HUES48 (cell line): ENCODE results near the gene CDC42EP1.
"Not testable (repeated sequence)": the region's sequence is repeated elsewhere in the genome, so short reads cannot be mapped to it uniquely, and the experiment has no call there.

ENCODE experiments used
- H3K27ac ChIP-seq: one replicate; pipeline ENCODE4 v1.7.0; 2013; ENCODE audit warnings: low read depth, low read length, inconsistent platforms
- H3K27me3 ChIP-seq: 2 replicates; pipeline ENCODE4 v1.6.1; 2013; ENCODE audit warnings: mild to moderate bottlenecking, low read length; ENCODE audit not compliant: control insufficient read depth, insufficient read depth
- H3K36me3 ChIP-seq: 2 replicates; pipeline ENCODE4 v1.6.1; 2013; ENCODE audit warnings: low read length; ENCODE audit not compliant: control insufficient read depth, insufficient read depth
- H3K4me1 ChIP-seq: 2 replicates; pipeline ENCODE4 v1.6.1; 2013; ENCODE audit warnings: mild to moderate bottlenecking, low read length; ENCODE audit not compliant: control insufficient read depth, insufficient read depth
- H3K4me3 ChIP-seq: 2 replicates; pipeline ENCODE4 v1.5.1; 2013; ENCODE audit warnings: mild to moderate bottlenecking, low read depth, low read length
- H3K9ac ChIP-seq: 2 replicates; pipeline ENCODE4 v1.6.1; 2013; ENCODE audit warnings: mild to moderate bottlenecking, low read depth, low read length, moderate library complexity
- H3K9me3 ChIP-seq: 2 replicates; pipeline ENCODE4 v1.6.1; 2013; ENCODE audit warnings: low read length; ENCODE audit not compliant: control insufficient read depth, insufficient read depth

CDC42EP1 gene

GRCh38 chr22:37569921-37570660, 9.8 kb downstream of the CDC42EP1 start:
- Histone ChIP-seq H3K9me3 (no peaks in the 10 kb centered on the region), H3K36me3 (no peaks in the 10 kb centered on the region), H3K27me3 (no peaks in the 10 kb centered on the region), H3K9ac (no peak overlapping the region), H3K27ac (peak overlapping the region; percentile 79), H3K4me1 (peaks cover 22% of the 10 kb centered on the region), H3K4me3 (no peak overlapping the region)

- H3K4me1 ChIP-seq, result peaks cover 22% of the 10 kb centered on the region
- H3K27me3 ChIP-seq, result no peaks in the 10 kb centered on the region
- H3K9ac ChIP-seq, result no peak overlapping the region
- H3K4me3 ChIP-seq, result no peak overlapping the region
- H3K27ac ChIP-seq, result no peak overlapping the region
- no peaks in the 10 kb centered on the region for H3K36me3 ChIP-seq
- no peaks in the 10 kb centered on the region for H3K9me3 ChIP-seq
These were observed 10.3 kb downstream of the CDC42EP1 start for GRCh38 chr22:37570661-37570976.

GRCh38 chr22:37571258-37571991, 11.1 kb downstream of the CDC42EP1 start:
- no peak overlapping the region for H3K27ac ChIP-seq
- H3K36me3 ChIP-seq, result no peaks in the 10 kb centered on the region
- H3K4me3 ChIP-seq, result no peak overlapping the region
- peaks cover 22% of the 10 kb centered on the region for H3K4me1 ChIP-seq
- H3K9ac ChIP-seq, result no peak overlapping the region
- H3K9me3 ChIP-seq, result no peaks in the 10 kb centered on the region
- no peaks in the 10 kb centered on the region for H3K27me3 ChIP-seq

- H3K27me3 ChIP-seq, result no peaks in the 10 kb centered on the region
- no peaks in the 10 kb centered on the region for H3K36me3 ChIP-seq
- H3K4me1 ChIP-seq, result peaks cover 22% of the 10 kb centered on the region
- H3K9ac ChIP-seq, result no peak overlapping the region
- no peaks in the 10 kb centered on the region for H3K9me3 ChIP-seq
- no peak overlapping the region for H3K27ac ChIP-seq
- no peak overlapping the region for H3K4me3 ChIP-seq
These were observed 11.7 kb downstream of the CDC42EP1 start for GRCh38 chr22:37571992-37572373.

GRCh38 chr22:37575490-37576003, 15.3 kb downstream of the CDC42EP1 start:
- H3K27me3 ChIP-seq, result no peaks in the 10 kb centered on the region
- no peaks in the 10 kb centered on the region for H3K36me3 ChIP-seq
- no peak overlapping the region for H3K9ac ChIP-seq
- 0 out of 2 replicates have a peak, but pooled peaks cover 2% of the 10 kb centered on the region for H3K4me1 ChIP-seq
- no peaks in the 10 kb centered on the region for H3K9me3 ChIP-seq
- no peak overlapping the region for H3K4me3 ChIP-seq
- no peak overlapping the region for H3K27ac ChIP-seq

- no peaks in the 10 kb centered on the region for H3K4me1 ChIP-seq
- H3K9me3 ChIP-seq, result no peaks in the 10 kb centered on the region
- H3K9ac ChIP-seq, result no peak overlapping the region
- H3K27me3 ChIP-seq, result no peaks in the 10 kb centered on the region
- no peak overlapping the region for H3K4me3 ChIP-seq
- no peak overlapping the region for H3K27ac ChIP-seq
- no peaks in the 10 kb centered on the region for H3K36me3 ChIP-seq
These were observed 17.7 kb downstream of the CDC42EP1 start for GRCh38 chr22:37578002-37578401.

- H3K27ac ChIP-seq, result no peak overlapping the region
- H3K4me3 ChIP-seq, result no peak overlapping the region
- H3K9me3 ChIP-seq, result no peaks in the 10 kb centered on the region
- H3K9ac ChIP-seq, result no peak overlapping the region
- H3K4me1 ChIP-seq, result peaks cover 8% of the 10 kb centered on the region; the same call in 1 of the 2 replicates
- H3K36me3 ChIP-seq, result no peaks in the 10 kb centered on the region
- H3K27me3 ChIP-seq, result no peaks in the 10 kb centered on the region
These were observed 21.2 kb downstream of the CDC42EP1 start for GRCh38 chr22:37581504-37581903.

- H3K4me1 ChIP-seq, result peaks cover 8% of the 10 kb centered on the region; the same call in 1 of the 2 replicates
- H3K9me3 ChIP-seq, result no peaks in the 10 kb centered on the region
- H3K9ac ChIP-seq, result no peak overlapping the region
- H3K27me3 ChIP-seq, result no peaks in the 10 kb centered on the region
- no peak overlapping the region for H3K27ac ChIP-seq
- no peaks in the 10 kb centered on the region for H3K36me3 ChIP-seq
- H3K4me3 ChIP-seq, result no peak overlapping the region
These were observed 22.2 kb downstream of the CDC42EP1 start for GRCh38 chr22:37582526-37582925.

GRCh38 chr22:37588546-37589215, 28.4 kb downstream of the CDC42EP1 start:
- Histone ChIP-seq H3K4me3 (no peak overlapping the region), H3K9ac (no peak overlapping the region), H3K9me3 (no peaks in the 10 kb centered on the region), H3K36me3 (no peaks in the 10 kb centered on the region), H3K4me1 (peaks cover 8% of the 10 kb centered on the region; the same call in 1 of the 2 replicates), H3K27me3 (no peaks in the 10 kb centered on the region), H3K27ac (no peak overlapping the region)

- H3K4me1 ChIP-seq, result peaks cover 8% of the 10 kb centered on the region; the same call in 1 of the 2 replicates
These were observed 29.4 kb downstream of the CDC42EP1 start for GRCh38 chr22:37589636-37590035.

GRCh38 chr22:37591081-37591480, 30.8 kb downstream of the CDC42EP1 start:
- not testable (repeated sequence) for H3K27ac ChIP-seq, H3K27me3 ChIP-seq, H3K9ac ChIP-seq, H3K4me1 ChIP-seq, H3K4me3 ChIP-seq, H3K9me3 ChIP-seq, H3K36me3 ChIP-seq

More at GRCh38 chr22:37589636-37590035, 29.4 kb downstream of the CDC42EP1 start:
- Histone ChIP-seq H3K4me3 (no peak overlapping the region), H3K9ac (no peak overlapping the region), H3K27me3 (no peaks in the 10 kb centered on the region), H3K9me3 (no peaks in the 10 kb centered on the region), H3K27ac (no peak overlapping the region), H3K36me3 (no peaks in the 10 kb centered on the region)
